WTC11 (cell line): ENCODE data around the gene ACBD6.

Experiments used
- E2F1 ChIP-seq: sonication (generic); formaldehyde crosslinking; IDR thresholded peaks from 2 replicates; pipeline ENCODE4 v1.8.0; 2022; ENCODE audit warnings: mild to moderate bottlenecking, missing genetic modification reagents
- MAX ChIP-seq: sonication (generic); formaldehyde crosslinking; IDR thresholded peaks from 2 replicates; pipeline ENCODE4 v1.8.0; 2022; ENCODE audit warnings: mild to moderate bottlenecking, missing genetic modification reagents
- MLX ChIP-seq: sonication (generic); formaldehyde crosslinking; IDR thresholded peaks from 2 replicates; pipeline ENCODE4 v1.8.1; 2023; ENCODE audit warnings: mild to moderate bottlenecking, missing genetic modification reagents, moderate library complexity
- SP1 ChIP-seq: sonication (generic); formaldehyde crosslinking; conservative IDR thresholded peaks from 2 replicates; pipeline ENCODE4 v1.8.1; 2022; ENCODE audit warnings: missing genetic modification reagents
- ZNF317 ChIP-seq: sonication (generic); formaldehyde crosslinking; IDR thresholded peaks from 2 replicates; pipeline ENCODE4 v1.8.1; 2023; ENCODE audit warnings: low read depth, mild to moderate bottlenecking, moderate library complexity, missing genetic modification reagents, borderline replicate concordance
- ZNF532 ChIP-seq: fragments of 250-450 bp; sonication (Bioruptor Pico); IDR thresholded peaks from 2 replicates; pipeline ENCODE4 v1.9.0; 2021; ENCODE audit warnings: mild to moderate bottlenecking, borderline replicate concordance
- TF ChIP-seq, protein P1 (sequence below): sonication (generic); formaldehyde crosslinking; IDR thresholded peaks from 2 replicates; pipeline ENCODE4 v1.8.1; 2023; ENCODE audit warnings: mild to moderate bottlenecking, missing genetic modification reagents
- TF ChIP-seq, protein P2 (sequence below): fragments of 200-600 bp; IDR thresholded peaks from 2 replicates; pipeline ENCODE4 v1.8.0; 2022; ENCODE audit warnings: antibody characterized with exemption
- TF ChIP-seq, protein P3 (sequence below): sonication (generic); formaldehyde crosslinking; IDR thresholded peaks from 2 replicates; pipeline ENCODE4 v1.8.1; 2022; ENCODE audit warnings: low read depth, mild to moderate bottlenecking, moderate library complexity, missing genetic modification reagents, borderline replicate concordance
- TF ChIP-seq, protein P4 (sequence below): sonication (generic); formaldehyde crosslinking; conservative IDR thresholded peaks from 2 replicates; pipeline ENCODE4 v1.8.1; 2023; ENCODE audit warnings: mild to moderate bottlenecking, low read depth, missing genetic modification reagents, moderate library complexity

- TF ChIP-seq, protein P1, sequence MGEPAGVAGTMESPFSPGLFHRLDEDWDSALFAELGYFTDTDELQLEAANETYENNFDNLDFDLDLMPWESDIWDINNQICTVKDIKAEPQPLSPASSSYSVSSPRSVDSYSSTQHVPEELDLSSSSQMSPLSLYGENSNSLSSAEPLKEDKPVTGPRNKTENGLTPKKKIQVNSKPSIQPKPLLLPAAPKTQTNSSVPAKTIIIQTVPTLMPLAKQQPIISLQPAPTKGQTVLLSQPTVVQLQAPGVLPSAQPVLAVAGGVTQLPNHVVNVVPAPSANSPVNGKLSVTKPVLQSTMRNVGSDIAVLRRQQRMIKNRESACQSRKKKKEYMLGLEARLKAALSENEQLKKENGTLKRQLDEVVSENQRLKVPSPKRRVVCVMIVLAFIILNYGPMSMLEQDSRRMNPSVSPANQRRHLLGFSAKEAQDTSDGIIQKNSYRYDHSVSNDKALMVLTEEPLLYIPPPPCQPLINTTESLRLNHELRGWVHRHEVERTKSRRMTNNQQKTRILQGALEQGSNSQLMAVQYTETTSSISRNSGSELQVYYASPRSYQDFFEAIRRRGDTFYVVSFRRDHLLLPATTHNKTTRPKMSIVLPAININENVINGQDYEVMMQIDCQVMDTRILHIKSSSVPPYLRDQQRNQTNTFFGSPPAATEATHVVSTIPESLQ (CRISPR knock-in tag) = no peak
- no peak for TF ChIP-seq SP1 (CRISPR knock-in tag)
- TF ChIP-seq MAX (CRISPR knock-in tag) = no peak
- TF ChIP-seq, protein P2, sequence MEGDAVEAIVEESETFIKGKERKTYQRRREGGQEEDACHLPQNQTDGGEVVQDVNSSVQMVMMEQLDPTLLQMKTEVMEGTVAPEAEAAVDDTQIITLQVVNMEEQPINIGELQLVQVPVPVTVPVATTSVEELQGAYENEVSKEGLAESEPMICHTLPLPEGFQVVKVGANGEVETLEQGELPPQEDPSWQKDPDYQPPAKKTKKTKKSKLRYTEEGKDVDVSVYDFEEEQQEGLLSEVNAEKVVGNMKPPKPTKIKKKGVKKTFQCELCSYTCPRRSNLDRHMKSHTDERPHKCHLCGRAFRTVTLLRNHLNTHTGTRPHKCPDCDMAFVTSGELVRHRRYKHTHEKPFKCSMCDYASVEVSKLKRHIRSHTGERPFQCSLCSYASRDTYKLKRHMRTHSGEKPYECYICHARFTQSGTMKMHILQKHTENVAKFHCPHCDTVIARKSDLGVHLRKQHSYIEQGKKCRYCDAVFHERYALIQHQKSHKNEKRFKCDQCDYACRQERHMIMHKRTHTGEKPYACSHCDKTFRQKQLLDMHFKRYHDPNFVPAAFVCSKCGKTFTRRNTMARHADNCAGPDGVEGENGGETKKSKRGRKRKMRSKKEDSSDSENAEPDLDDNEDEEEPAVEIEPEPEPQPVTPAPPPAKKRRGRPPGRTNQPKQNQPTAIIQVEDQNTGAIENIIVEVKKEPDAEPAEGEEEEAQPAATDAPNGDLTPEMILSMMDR = no peak; the same call in 1 of the 2 replicates
- TF ChIP-seq ZNF317 = no peak
- TF ChIP-seq MLX (CRISPR knock-in tag) = no peak
- TF ChIP-seq, protein P3, sequence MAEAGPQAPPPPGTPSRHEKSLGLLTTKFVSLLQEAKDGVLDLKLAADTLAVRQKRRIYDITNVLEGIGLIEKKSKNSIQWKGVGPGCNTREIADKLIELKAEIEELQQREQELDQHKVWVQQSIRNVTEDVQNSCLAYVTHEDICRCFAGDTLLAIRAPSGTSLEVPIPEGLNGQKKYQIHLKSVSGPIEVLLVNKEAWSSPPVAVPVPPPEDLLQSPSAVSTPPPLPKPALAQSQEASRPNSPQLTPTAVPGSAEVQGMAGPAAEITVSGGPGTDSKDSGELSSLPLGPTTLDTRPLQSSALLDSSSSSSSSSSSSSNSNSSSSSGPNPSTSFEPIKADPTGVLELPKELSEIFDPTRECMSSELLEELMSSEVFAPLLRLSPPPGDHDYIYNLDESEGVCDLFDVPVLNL (CRISPR knock-in tag) = no peak
- TF ChIP-seq ZNF532 (CRISPR knock-in tag) = no peak
- TF ChIP-seq E2F1 = no peak
- TF ChIP-seq, protein P4, sequence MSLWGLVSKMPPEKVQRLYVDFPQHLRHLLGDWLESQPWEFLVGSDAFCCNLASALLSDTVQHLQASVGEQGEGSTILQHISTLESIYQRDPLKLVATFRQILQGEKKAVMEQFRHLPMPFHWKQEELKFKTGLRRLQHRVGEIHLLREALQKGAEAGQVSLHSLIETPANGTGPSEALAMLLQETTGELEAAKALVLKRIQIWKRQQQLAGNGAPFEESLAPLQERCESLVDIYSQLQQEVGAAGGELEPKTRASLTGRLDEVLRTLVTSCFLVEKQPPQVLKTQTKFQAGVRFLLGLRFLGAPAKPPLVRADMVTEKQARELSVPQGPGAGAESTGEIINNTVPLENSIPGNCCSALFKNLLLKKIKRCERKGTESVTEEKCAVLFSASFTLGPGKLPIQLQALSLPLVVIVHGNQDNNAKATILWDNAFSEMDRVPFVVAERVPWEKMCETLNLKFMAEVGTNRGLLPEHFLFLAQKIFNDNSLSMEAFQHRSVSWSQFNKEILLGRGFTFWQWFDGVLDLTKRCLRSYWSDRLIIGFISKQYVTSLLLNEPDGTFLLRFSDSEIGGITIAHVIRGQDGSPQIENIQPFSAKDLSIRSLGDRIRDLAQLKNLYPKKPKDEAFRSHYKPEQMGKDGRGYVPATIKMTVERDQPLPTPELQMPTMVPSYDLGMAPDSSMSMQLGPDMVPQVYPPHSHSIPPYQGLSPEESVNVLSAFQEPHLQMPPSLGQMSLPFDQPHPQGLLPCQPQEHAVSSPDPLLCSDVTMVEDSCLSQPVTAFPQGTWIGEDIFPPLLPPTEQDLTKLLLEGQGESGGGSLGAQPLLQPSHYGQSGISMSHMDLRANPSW (CRISPR knock-in tag) = no peak
Measured at GRCh38 chr1:180269645-180270529, 232.5 kb downstream of the ACBD6 start.
